Osteoblast (primary cell): Measurements from ENCODE around the gene ABCC2. TPM values are rescaled to one million over a fixed set of nuclear protein-coding genes. Genes with fewer than 3 reads are reported as not detected.

Source experiments
- DNase-seq: peaks from one replicate; pipeline ENCODE4 v3.0.0; 2011; ENCODE audit warnings: low spot score, mixed read lengths; ENCODE audit not compliant: insufficient read length; ENCODE audit errors: missing footprints
- H2AFZ ChIP-seq: 2 replicates; pipeline ENCODE4 v1.6.0; 2011; ENCODE audit warnings: mild to moderate bottlenecking, low read length
- H3K27ac ChIP-seq: 2 replicates; pipeline ENCODE4 v1.5.1; 2011; ENCODE audit warnings: mild to moderate bottlenecking, low read depth, low read length, moderate library complexity
- H3K27me3 ChIP-seq: 2 replicates; pipeline ENCODE4 v1.6.0; 2012; ENCODE audit warnings: mild to moderate bottlenecking, control low read depth, inconsistent platforms, low read length, moderate library complexity; ENCODE audit not compliant: insufficient read depth
- H3K36me3 ChIP-seq: 2 replicates; pipeline ENCODE4 v1.5.1; 2011; ENCODE audit warnings: mild to moderate bottlenecking, low read length, control low read depth, moderate library complexity; ENCODE audit not compliant: insufficient read depth
- H3K4me1 ChIP-seq: 2 replicates; pipeline ENCODE4 v1.5.1; 2011; ENCODE audit warnings: mild to moderate bottlenecking, low read length, control low read depth, moderate library complexity; ENCODE audit not compliant: insufficient read depth
- H3K4me2 ChIP-seq: 2 replicates; pipeline ENCODE4 v1.6.0; 2011; ENCODE audit warnings: mild to moderate bottlenecking, low read length; ENCODE audit not compliant: insufficient read depth
- H3K4me3 ChIP-seq: fragments of 200-600 bp; sonication (generic); 3 replicates; pipeline ENCODE4 v1.5.1; 2012; ENCODE audit warnings: mild to moderate bottlenecking, low read length, inconsistent platforms; ENCODE audit not compliant: insufficient read depth
- H3K79me2 ChIP-seq: 2 replicates; pipeline ENCODE4 v1.6.0; 2012; ENCODE audit warnings: mild to moderate bottlenecking, low read length, control low read depth, inconsistent platforms; ENCODE audit not compliant: insufficient read depth
- H3K9me3 ChIP-seq: 2 replicates; pipeline ENCODE4 v1.5.1; 2011; ENCODE audit warnings: low read depth, low read length, control low read depth
- H4K20me1 ChIP-seq: 2 replicates; pipeline ENCODE4 v1.6.0; 2012; ENCODE audit warnings: mild to moderate bottlenecking, low read length, control low read depth; ENCODE audit not compliant: insufficient read depth
- total RNA-seq: library from RNA; depleted of rRNA; stranded (reverse); fragments of >200 nt; gene quantifications from 2 replicates; pipeline ENCODE4 v1.2.3, GENCODE V29; 2012
- TF ChIP-seq, protein P1 (sequence below): IDR thresholded peaks from 2 replicates; pipeline ENCODE4 v1.5.1; 2011; ENCODE audit warnings: mild to moderate bottlenecking, low read depth, low read length, moderate library complexity; ENCODE audit errors: extremely low read depth

The ABCC2 gene
- total RNA-seq, 1 donor: 1.8 TPM

DNA sequence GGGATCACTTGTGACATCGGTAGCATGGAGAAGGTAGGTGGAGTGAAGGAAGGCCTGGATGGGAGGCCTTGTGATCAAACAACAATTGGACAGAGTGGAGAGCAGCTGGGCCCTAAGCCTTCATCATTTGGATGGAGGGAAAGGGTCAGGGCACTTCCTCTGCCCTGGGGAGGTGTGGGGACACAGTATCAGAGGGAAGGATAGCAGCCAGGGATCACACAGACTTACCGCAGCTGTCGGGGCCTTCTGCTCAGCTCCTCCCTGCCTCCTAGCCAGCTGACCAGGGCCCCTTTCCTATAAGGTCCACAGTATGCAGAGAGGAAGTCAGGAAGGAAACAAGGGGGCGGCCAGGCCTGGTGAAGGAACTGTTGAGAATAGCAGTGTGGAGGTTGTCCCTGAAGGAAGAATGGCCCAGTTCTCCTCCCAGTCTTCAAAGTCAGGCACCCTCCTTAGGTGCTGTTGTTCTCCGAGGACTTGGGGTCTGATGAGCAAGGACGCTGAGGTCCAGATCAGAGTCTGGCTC lies 62.1 kb downstream of the ABCC2 start:
- H3K4me2 ChIP-seq: no peak overlapping the region
- no peak overlapping the region for H3K4me3 ChIP-seq
- H3K4me1 ChIP-seq: peaks cover 21% of the 10 kb centered on the region
- TF ChIP-seq, protein P1, sequence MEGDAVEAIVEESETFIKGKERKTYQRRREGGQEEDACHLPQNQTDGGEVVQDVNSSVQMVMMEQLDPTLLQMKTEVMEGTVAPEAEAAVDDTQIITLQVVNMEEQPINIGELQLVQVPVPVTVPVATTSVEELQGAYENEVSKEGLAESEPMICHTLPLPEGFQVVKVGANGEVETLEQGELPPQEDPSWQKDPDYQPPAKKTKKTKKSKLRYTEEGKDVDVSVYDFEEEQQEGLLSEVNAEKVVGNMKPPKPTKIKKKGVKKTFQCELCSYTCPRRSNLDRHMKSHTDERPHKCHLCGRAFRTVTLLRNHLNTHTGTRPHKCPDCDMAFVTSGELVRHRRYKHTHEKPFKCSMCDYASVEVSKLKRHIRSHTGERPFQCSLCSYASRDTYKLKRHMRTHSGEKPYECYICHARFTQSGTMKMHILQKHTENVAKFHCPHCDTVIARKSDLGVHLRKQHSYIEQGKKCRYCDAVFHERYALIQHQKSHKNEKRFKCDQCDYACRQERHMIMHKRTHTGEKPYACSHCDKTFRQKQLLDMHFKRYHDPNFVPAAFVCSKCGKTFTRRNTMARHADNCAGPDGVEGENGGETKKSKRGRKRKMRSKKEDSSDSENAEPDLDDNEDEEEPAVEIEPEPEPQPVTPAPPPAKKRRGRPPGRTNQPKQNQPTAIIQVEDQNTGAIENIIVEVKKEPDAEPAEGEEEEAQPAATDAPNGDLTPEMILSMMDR: no peak
- H3K27me3 ChIP-seq: no peaks in the 10 kb centered on the region
- no peaks in the 10 kb centered on the region for H3K36me3 ChIP-seq
- H3K9me3 ChIP-seq: no peaks in the 10 kb centered on the region
- no peak for DNase-seq
- H2AFZ ChIP-seq: peak overlapping the region; percentile 47
- no peaks in the 10 kb centered on the region for H4K20me1 ChIP-seq
- no peaks in the 10 kb centered on the region for H3K79me2 ChIP-seq
- no peak overlapping the region for H3K27ac ChIP-seq

DNA sequence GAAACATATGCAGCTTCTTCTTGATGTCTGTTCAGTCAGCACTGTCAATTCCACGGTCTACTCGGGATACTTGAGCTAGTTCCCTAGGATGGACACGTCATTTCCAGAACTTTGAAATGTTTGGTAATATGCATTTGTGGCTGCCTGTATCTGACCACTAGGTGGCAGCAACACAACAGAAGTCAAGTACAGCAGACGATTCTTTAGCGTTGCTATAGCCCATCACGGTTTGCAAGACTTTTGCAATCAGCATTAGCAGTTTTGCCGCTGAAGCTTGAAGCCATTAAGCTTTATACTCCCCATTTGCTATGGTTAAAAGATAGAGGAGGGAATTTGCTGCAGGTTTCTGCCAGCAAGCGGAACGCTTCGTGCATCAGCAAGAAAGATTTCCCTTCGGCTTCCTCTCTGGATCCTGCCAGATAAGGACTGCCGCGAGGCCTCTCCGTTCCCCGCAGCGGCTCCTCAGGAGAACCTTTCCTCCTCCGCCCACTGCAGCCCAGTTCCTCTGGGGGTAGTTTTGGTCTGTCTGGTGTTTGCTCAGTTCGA lies 63.5 kb downstream of the ABCC2 start:
- peak; percentile 88 for DNase-seq
- Histone ChIP-seq H3K79me2 (no peaks in the 10 kb centered on the region), H3K27ac (peak overlapping the region; percentile 64)

DNA sequence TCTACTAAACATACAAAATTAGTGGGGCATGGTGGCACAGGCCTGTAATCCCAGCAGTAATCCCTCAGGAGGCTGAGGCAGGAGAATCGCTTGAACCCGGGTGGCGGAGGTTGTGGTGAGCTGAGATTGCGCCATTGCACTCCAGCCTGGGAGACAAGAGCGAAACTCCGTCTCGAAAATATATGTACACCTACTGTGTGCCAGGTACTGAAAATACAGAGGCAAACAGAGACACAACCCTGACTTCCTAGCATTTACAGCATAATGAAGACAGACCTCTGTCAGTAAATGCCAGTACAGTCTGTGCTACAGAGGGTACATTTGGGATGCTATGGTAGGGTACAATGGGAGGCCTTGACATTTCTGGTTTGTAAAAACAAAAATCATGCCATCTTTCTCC lies 66.6 kb downstream of the ABCC2 start:
- H3K27ac ChIP-seq: no peak overlapping the region
- TF ChIP-seq, protein P1: no peak
- H3K36me3 ChIP-seq: no peaks in the 10 kb centered on the region
- H3K9me3 ChIP-seq: no peaks in the 10 kb centered on the region
- H3K27me3 ChIP-seq: no peaks in the 10 kb centered on the region
- H3K4me1 ChIP-seq: peaks cover 12% of the 10 kb centered on the region
- no peaks in the 10 kb centered on the region for H3K79me2 ChIP-seq
- H3K4me2 ChIP-seq: no peak overlapping the region
- no peak overlapping the region for H2AFZ ChIP-seq
- H3K4me3 ChIP-seq: no peak overlapping the region
- H4K20me1 ChIP-seq: no peaks in the 10 kb centered on the region
- DNase-seq: no peak

More for the DNA sequence above, 63.5 kb downstream of the ABCC2 start:
- TF ChIP-seq, protein P1: peak; percentile 93
- H3K4me2 ChIP-seq: peak overlapping the region; percentile 82
- H4K20me1 ChIP-seq: no peaks in the 10 kb centered on the region
- no peaks in the 10 kb centered on the region for H3K9me3 ChIP-seq
- no peaks in the 10 kb centered on the region for H3K27me3 ChIP-seq
- no peaks in the 10 kb centered on the region for H3K36me3 ChIP-seq
- peaks cover 21% of the 10 kb centered on the region for H3K4me1 ChIP-seq
- H2AFZ ChIP-seq: peak overlapping the region; percentile 88
- peak overlapping the region; percentile 60 for H3K4me3 ChIP-seq

DNA sequence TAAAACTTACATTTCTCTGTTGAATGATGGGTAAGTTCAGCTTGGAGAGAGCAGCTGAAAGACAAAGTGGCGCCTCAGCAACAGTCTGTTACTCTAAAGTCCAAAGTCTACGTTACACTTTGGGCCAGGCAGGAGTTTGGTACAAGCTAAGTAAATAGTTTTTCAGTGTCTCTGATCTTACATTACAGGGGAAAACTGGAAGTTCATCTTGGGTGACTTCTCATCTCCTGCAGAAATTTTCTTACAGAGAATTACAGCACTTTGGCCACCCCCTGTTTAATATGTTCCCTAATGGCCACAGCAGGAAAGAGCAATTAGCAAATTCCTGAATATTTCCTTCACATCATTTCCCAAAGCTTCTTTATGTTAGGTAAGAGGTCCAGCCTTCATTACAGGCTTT lies 67.1 kb downstream of the ABCC2 start:
- TF ChIP-seq, protein P1: no peak
- no peaks in the 10 kb centered on the region for H3K27me3 ChIP-seq

More for the DNA sequence above, 67.1 kb downstream of the ABCC2 start:
- no peak overlapping the region for H3K4me2 ChIP-seq
- no peaks in the 10 kb centered on the region for H3K9me3 ChIP-seq
- no peaks in the 10 kb centered on the region for H3K36me3 ChIP-seq
- no peak overlapping the region for H3K27ac ChIP-seq
- no peak overlapping the region for H3K4me3 ChIP-seq
- H3K4me1 ChIP-seq: peaks cover 12% of the 10 kb centered on the region
- H3K79me2 ChIP-seq: no peaks in the 10 kb centered on the region
- no peak overlapping the region for H2AFZ ChIP-seq
- no peak for DNase-seq
- H4K20me1 ChIP-seq: no peaks in the 10 kb centered on the region
